HG02678 (cell line): Measurements from ENCODE around the gene AKR7A3.
"Not testable (repeated sequence)": the region's sequence is repeated elsewhere in the genome, so short reads cannot be mapped to it uniquely, and the experiment has no call there.

ENCODE experiments used
- ATAC-seq: cut with Tn5 transposase; IDR thresholded peaks from one replicate; pipeline ENCODE4 v1.9.1; 2021; ENCODE audit warnings: mild to moderate bottlenecking, moderate library complexity; ENCODE audit not compliant: unreplicated experiment

AKR7A3 gene

GRCh38 chr1:19288324-19289241, at the start of gene AKR7A3:
AKR7A3 (minus strand) TSS chr1:19288770; CDS start chr1:19288709, 61 bp downstream.
- not testable (repeated sequence) for ATAC-seq

DNA sequence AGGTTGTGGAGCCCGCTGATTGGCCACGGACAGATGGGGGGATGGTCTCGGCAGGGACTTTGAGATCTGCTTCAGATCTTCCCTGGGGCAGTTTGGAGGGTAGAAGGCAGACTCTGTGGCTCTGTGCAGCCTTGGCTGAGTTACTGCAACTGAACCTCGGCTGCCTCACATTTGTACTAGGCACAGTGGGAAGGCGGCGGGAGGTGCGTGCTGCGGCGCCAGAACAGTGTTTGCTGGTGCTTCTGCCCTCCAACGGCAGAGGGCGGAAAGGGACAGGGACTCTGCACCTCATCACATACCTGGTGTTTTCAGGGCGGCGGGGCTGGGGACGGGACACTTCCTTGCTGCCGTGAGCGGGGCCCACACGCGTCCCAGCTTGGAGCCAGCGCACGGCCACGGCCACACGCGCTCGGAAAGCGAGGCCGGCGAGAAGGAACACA, 49.8 kb upstream of the AKR7A3 start:
- ATAC-seq: no peak

- no peak for ATAC-seq
Observed at GRCh38 chr1:19337289-19337688, 48.7 kb upstream of the AKR7A3 start.

- ATAC-seq: no peak
Observed at GRCh38 chr1:19336543-19336942, 48.0 kb upstream of the AKR7A3 start.

DNA sequence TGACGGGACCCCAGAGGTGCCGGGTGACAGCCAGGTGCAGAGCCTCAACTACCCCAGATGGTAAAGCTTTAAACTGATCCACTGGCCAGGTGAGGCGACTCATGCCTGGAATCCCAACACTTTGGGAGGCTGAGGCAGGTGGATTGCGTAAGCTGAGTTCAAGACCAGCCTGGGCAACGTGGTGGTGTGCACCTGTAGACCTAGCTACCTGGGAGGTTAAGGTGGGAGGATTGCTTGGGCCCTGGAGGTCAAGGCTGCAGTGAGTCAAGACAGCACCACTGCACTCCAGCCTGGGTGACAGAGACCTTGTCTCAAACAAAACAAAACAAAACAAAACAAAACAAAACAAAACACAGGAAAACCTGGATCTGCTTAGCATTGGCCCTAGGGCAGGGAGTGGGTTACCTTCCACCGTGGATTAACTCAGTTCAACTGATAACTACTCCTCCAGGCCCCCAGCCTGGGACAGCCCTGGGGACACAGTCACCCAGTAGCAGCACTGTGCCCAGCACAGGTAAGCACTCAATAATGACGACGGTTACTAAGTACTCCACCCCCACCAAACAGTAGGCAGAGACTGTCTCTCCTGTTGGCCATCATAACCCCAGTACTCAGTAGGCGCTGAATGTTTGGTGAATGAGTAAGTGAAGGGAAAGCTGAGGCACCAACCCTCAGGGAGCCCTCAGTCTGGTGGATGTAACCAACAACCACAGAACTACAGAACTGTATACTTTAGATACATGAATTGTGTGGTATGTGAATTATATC, 45.2 kb upstream of the AKR7A3 start:
- ATAC-seq: no peak

GRCh38 chr1:19332832-19333231, 44.3 kb upstream of the AKR7A3 start:
- no peak for ATAC-seq

GRCh38 chr1:19331262-19331878, 42.8 kb upstream of the AKR7A3 start:
- ATAC-seq: no peak

GRCh38 chr1:19330449-19331135, 42.0 kb upstream of the AKR7A3 start:
- ATAC-seq: no peak

DNA sequence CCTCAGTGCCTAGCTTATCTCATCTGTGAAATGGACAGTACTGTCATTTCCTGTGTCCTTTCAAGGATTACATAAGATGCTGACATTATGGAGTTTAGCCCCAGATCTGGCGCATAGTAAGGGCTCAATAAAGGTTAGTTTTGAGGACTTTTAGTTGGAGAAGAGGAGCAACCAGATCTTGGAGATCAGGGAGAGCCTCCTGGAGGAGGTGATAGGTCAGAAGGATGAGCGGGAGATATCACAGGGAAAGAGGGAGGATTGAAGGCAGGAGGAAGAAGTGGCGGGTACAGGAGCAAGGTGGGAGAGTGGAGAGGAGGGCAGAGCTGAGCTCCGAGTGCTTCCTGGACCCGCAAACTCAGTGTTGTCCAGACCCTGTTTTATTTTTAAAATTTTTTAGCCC, 41.0 kb upstream of the AKR7A3 start:
- ATAC-seq: no peak

DNA sequence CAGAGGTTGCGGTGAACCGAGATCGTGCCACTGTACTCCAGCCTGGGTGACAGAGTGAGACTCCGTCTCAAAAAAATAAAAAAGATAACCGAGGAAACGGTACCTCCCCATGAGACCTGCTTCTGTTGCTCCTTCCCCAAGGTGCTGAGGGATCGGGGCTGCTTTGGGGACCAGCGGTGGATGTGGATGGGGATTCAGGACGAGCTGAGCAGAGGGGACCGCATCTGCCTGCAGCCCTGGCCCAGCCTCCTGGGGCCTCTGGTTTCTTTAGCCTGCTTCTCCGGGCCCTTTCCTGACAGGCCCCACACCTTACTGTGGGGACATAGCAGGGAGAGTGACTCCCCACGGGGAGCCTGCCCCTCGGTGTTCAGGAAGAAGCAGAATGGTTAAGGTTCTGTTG, 40.6 kb upstream of the AKR7A3 start:
- ATAC-seq: no peak

DNA sequence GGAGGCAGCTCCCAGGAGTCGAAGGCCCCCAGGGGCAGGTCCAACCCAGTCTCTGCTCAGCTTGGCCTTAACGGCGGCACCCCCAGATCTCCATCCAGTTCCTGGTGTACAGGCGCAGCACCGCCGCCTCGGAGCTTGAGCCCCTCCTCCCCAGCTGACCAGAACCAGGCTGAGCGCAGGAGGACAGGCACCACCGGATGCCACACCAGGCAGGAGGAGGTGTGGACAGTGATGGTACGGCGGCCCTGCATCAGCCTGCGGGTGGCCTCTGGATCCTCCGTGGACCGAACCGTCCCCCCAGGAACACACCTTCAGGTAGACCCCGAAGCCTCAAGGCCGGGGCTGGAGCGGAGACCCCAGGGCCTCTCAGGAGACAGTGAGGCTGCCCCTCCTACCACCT, 39.9 kb upstream of the AKR7A3 start:
- no peak for ATAC-seq

DNA sequence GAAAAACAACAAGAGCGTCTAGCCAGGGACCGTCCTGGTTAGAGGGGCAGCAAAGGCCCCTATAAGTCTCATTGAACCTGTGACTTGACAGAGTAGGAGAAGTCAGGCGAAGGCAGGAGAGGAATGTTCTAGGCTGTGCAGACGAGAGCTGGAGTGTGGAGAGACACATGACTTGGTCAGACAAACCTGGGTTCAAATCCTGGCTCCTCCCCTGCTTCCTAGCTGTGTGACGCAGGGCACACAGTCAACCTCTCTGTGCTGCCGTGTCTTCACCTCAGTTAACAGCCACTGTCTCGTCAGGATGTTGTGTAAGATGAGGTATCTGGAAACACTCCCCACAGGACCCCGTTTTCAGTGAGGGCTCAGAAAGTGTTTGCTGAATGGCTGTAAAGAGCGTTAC, 39.2 kb upstream of the AKR7A3 start:
- ATAC-seq: no peak

GRCh38 chr1:19327301-19327700, 38.7 kb upstream of the AKR7A3 start:
- ATAC-seq: no peak

GRCh38 chr1:19326748-19327065, 38.1 kb upstream of the AKR7A3 start:
- ATAC-seq: no peak

GRCh38 chr1:19325958-19326747, 37.6 kb upstream of the AKR7A3 start:
- no peak for ATAC-seq

GRCh38 chr1:19325368-19325957, 36.9 kb upstream of the AKR7A3 start:
- no peak for ATAC-seq

GRCh38 chr1:19324665-19324990, 36.1 kb upstream of the AKR7A3 start:
- no peak for ATAC-seq

DNA sequence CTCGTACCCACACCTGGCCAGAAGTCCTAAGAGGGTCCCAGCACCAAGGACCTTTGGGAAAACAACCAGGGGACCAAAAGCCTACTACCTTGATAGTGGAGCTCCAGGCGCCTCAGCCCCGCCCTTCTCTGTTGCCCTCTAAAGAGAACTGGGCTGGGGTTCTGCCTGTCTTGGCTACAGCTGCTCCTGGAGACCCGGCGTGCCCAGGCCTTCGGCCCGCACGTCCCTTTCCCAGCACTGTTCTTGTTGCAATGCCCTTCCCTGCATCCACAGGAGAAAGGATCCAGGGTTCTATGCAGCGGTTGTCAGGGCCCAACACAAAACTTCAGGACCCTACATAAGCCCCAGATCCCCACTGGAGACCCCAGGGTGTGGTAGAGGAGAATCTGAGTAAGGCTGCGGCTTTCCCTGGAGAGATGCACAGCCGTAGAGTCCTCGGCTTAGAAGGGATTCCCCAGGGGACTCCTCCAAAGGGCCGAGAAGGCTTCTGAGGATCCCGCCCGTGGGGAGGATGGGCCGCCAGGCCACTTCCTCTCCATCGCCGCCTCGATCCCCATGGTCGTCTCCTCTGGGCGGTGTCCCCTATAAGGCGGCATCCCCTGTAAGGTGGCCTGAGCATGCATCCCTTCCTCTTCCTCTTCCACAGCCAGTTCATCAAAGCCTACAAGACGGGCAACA, 35.6 kb upstream of the AKR7A3 start:
- ATAC-seq: no peak

- no peak for ATAC-seq
Observed at GRCh38 chr1:19322481-19322880, 33.9 kb upstream of the AKR7A3 start.
